ENCODE data around the gene ADTRP. TPM values are rescaled to one million over a fixed set of nuclear protein-coding genes. Genes with fewer than 3 reads are reported as not detected.

ADTRP gene
- total RNA-seq, 1 donor from 2014 or later = 9.2 TPM

DNA sequence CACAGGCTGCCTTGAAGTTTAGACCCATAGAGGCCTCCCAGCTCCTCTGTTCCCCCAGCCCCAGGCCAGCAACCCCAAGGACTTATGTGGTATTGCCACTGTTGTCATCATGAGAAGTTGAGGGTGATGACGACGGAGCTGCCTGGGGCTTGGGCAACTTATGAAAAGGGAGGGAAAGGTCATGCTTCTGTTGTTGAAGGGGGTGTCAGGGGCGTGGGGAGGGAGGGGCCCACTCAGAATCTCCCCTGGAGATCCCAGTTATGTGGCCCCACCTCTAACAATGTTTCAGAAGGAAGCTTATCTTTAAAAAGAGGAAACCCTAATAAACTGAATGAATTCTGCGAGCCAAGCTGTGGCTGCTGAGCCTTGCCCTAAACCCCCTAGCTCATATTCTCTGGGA, 4.2 kb downstream of the ADTRP start:
- intact Hi-C loops (cut with micrococcal nuclease) = no loop called here

DNA sequence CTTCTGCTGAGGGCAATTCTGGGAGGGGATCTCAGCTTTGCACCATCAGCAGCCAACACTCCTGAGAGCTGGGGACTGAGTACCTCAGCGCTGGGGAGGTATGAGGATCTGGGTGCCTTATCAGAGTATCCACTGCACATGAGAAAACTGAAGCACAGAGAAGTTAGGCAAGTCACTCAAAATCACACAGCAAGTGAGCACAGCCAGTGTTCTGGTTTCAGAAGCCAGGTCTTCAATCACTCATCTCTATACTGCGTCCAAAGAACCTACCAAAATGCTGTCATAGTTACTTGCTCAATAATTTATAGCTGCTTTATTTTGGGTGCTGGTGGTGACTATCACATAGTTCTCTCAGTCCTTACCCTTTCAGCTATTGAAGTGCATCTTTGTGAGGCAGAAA, 5.0 kb downstream of the ADTRP start:
- intact Hi-C loops (cut with micrococcal nuclease) = no loop called here

DNA sequence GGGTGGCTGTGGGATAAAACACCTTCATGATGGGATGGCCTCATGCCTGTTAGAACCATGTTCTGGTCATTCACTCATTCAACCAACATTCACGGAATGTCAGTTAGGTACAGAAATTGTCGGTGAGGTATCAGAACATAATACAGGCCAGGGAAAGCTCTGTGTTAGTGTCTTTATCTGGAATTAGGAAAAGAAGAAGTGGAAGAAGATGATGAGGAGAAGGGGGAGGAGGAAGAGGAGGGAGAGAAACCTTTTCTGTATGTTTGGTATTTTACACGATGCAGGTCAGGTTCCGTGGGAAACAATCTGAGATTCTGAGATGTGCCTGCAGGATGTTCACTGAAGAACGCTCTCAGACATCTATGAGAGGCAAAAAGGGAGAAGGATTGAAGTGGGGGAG, 5.6 kb downstream of the ADTRP start:
- intact Hi-C loops (cut with micrococcal nuclease) = no loop called here

DNA sequence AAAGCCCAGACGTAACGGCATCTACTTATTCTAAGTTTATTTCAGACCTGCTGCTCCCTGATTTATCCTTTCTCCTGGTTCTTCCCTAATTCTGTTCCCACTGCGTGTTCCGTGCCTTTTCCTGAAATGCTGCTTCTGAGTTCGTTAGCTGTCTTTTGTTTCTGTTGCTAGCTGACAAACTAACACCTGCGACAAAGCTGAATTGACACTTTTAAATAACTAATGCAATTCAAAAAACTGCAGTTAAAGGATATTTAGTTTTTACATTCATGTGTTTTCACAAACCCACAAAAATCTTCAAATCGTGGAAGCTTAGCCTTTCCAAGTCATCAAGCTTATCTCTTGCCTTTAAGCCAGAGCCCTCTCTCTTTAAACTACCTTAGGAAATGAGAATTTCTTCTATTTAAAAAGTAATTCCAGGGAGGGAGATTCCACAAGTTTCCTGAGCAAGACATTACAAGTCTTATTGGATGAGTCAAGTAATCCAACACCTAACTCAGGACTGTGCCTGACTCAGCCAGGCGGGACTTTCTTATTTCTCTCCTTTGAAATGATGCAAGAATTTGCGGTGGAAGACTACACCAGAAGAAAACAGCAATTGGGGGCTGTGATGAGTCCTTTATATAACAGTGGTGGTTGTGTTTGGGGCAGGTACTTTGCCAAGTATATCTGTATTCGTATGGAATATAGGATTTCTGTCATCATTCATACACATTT, 6.3 kb downstream of the ADTRP start:
- intact Hi-C loops (cut with micrococcal nuclease) = no loop called here

DNA sequence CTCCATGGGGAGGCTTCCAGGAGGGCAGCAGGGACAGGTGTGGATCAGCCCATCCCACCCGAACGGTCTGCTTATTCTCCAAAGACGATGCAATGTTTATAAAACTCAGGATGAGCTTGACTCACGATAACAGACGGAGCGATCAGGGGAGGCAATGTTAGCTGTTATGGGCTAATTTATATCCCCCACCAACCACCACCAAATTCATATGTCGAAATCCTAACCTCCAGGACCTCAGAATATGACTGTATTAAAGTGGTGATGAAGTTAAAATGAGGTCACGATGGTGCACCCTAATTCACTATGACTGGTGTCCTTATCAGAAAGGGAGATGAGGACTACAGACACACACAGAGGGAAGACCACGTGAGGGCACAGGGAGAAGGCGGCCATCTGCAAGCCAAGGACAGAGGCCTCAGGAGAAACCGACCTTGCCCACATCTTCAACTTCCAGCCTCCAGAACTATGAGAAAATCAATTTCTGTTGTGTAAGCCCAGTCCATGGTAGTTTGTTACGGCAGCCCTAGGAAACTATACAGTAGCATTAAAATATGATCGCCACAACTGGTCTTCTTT, 7.0 kb downstream of the ADTRP start:
- intact Hi-C loops (cut with micrococcal nuclease) = no loop called here

DNA sequence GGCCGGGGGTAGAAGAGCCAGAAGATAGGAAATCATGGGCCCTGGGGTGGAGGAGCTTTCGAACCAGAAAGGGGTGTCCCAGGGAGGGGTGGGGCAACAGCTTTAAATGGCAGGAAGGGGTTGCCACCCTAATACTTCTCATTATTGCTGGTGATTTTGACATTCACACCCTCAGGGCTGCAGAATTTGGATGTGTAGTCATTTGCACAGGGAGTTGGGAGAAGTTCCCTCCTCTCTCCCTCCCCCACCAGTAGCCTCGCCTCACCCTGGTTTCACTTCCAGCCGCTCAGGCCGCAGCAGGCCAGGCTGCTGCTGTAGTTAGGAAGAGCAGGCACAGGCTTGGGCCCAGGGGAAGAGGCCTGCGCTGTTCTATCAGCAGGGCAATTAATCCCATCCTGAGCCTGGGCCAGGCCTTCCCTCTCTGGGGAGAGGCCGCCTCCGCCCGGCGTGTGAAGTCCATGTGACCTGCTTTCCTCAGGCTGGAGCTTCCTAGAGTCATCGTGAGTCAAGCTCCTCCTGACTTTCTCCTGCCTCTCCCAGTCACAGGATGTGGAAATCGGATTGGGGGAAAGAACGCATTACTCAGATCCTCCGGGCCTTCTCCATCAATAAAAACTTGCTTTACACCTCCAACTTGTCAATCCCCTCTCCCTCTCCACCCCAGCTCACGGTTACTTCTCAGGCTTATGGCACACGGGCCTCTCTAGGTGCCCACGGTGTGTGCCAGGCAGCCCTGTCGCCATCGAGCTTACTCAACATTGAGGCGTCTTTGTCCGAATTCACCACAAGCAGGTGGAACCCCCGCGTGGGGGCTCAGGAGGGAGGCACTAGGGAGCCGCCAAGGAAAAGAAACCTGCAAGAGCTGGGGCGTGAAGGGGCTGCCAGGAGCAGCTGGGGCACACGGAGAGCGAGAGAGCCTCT, 7.8 kb downstream of the ADTRP start:
- intact Hi-C loops (cut with micrococcal nuclease) = no loop called here

DNA sequence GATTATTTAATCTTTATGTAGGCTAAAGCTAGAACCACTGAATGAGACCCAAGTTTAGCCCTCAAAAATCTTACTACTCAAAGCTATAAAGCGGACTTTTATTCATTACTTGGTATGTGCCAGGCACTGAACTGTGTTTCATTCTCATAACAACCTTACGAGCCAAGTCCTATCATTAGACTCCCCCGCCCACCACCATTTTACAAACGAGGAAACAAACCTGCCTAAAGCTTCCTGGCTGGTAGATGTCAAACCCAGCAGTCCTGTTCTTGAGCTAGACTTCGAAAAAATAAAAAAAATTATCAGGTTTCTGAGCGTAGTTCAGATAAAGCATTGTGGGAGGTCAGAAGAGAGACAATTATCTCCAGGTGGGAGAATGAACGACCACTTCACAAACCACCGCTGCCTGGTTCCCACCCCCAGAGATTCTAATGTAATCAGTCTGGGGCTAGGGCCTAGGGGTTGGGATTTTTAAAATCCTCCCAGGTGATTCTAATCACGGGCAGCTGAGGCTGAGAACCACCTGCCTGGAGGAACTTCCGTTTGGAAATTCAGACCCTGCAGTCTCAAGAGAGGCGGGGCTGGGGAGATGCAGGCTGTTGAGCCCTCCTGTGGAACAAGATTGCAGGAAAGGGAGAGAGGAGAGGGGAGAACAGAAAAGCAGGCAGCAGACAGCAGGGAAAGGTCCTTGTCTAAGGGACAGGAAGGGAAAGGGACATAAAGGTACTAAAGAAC, 8.6 kb downstream of the ADTRP start:
- intact Hi-C loops (cut with micrococcal nuclease) = no loop called here

DNA sequence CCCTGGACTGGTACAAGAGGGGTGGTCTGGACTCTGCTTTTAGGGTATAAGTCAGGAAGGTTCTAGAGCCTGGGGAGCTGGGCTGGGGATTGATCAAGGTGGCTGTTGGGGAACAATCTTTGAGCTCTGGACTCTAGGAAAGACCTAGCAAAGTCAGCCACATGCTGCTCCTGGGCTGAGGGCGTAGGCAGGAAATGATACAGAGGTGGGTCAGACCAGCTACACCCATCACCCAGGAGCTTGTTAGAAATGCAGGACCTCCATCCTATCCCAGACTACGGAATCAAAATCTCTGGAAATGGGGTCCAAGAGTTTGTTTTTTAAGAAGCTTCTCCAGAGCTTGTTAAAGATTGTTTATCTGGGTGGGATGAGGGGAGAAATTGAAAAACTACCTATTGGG, 9.4 kb downstream of the ADTRP start:
- intact Hi-C loops (cut with micrococcal nuclease) = no loop called here

DNA sequence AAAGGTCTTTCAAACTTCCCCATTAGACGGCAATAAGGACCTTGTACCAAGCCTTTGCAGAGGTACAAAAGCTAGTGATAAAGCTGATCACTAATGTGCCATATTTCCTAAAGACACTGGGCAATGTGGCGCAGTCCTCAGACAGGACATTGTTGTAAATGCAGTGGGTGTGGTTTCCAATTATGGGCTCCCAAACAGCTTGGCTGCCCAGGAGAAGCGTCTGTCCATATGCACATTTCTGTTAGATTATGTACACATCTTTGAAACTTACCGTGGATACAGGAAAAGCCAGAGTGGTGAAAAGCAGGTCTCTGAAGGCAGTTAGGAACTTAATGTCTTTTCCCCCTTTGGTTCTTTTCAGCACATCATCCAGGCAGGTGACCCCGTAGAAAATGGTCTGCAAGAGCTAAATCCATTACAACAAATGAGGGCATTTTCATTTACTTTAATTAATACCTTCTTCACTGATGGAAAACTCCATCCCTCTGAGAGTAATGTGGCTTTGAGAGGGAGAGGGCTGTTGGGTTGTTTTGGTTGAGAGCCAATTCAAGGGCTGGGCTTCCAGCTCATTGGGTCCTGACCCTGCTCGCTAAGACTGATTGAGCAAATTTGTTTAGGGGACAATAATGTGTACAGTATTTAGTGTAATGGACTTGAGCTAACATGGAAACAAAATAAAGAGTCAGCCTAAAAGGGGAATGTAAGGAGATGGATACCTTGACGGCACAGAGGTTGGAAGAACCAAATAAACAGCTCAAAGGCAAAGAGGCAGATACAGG, 10.4 kb downstream of the ADTRP start:
- intact Hi-C loops (cut with micrococcal nuclease) = no loop called here

DNA sequence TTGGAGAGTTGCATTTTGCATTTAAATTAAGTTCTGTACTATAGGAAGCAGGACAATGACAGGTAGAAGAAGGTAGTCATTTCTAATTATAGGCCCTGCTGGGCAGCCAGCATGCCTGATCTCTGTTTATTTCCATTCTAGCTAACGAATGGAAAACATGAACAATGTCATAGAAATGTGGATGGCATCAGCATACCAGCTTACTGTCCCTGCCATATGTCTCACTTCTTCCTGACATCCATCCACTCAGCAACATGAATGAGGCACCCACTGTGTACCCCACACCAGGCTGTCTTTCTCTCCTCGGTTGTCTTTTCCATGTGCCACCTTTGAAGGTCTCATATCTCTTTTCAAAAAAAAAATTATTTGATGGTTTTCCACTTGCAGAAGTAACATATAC, 11.1 kb downstream of the ADTRP start:
- intact Hi-C loops (cut with micrococcal nuclease) = no loop called here

DNA sequence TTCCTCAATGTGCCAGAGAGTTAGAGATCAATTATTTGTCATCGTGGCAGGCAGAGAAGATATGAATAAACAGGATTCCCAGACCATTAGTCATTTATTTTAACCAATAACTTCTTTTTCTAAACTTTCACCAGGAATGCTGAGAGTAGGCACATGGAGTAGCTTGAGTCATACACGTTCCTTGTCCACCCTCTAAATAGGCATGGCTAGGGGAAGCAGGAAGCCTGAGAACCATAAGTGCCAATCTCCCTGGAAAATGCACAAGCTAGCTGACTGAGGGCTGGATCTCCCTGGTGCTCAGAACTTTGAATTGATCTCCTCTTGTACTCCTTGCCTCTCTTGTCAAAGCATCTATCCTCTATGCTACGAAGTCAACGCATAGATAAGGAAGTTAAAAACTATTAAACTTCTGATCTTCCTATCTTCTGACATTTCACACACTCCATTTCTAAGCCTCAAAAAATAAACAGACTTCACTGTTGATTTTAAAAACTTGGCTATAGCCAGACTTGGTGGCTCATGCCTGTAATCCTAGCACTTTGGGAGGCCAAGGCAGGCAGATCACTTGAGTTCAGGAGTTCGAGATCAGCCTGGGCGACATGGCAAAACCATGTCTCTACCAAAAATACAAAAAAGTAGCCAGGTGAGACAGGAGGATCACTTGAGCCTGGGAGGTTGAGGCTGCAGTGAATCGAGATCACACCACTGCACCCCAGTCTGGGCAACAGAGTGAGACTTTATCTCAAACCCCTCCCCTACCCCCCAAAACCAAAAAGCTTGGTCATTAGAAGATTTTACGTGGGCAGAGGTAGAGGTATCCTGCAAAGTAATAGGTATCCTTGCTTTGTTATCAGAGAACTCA, 11.8 kb downstream of the ADTRP start:
- intact Hi-C loops (cut with micrococcal nuclease) = no loop called here

DNA sequence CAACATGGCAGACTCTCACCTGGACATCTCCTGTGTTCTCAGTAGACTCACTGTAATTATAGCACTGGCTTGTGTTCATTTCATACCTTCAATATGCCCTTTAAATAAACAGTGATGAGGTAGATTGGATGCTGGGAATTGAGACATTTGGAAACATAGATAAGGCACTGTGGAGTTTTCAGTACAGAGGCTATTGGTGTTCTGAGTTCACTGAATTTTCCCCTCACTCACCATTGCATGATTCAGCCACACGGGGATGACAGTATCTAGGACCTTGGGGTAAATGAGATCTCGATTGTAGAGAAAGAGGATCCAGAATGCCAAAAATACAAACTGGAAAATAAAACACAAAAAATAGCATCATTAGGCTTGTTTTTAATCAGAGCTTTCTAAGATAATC, 12.6 kb downstream of the ADTRP start:
- intact Hi-C loops (cut with micrococcal nuclease) = no loop called here

DNA sequence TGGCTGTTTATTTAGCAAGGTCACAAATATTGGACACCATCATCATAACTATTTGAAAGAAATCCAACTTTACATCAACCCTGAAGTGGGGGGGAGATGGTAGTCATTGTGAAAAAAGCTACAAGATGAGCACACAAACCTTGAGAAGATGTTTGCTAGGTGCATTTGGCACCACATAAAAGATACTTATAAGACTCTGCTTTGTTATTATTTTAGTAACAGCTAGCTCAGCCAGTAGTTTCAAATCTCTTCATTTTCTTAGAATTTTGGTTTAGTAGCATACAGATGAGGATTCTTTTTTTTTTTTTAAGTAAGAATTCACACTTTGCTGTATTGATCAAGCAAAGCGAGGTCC, 14.4 kb downstream of the ADTRP start:
- intact Hi-C loops (cut with micrococcal nuclease) = no loop called here

DNA sequence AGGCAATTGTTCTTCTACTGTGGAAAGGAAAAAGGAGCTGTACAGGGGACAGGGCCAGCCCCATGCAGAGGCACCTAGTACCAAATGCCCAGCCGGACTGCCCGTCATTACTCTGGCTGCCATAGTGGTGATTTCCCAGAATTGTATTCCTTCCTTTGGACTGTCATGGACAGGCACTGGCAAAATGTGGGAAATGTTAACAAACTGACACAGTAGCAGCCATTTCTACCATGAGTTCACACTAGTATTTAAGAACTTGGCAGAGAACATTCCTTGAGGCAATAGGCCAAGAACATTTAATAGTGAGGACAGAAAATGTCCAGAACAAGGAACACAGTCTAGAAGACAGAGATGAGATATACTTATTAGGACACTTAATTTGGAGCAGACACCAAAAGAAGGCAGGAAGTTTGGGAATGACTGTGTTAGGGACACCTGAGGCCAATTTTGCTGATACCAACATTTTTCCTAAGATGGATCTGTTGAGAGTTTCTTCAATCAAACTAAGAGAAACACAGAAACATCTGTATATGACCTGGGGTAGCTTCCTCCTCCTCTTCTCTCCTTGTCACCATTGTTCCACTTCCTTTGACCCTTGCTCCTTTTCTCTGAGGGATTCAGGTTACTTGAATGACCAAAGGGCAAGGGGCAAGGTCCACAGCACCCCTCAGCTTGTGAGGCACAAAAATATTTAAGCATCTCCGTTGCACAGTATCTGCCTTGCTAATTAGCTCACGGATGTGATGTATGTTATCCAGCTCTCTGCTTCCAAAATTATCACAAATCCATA, 14.9 kb downstream of the ADTRP start:
- intact Hi-C loops (cut with micrococcal nuclease) = no loop called here

DNA sequence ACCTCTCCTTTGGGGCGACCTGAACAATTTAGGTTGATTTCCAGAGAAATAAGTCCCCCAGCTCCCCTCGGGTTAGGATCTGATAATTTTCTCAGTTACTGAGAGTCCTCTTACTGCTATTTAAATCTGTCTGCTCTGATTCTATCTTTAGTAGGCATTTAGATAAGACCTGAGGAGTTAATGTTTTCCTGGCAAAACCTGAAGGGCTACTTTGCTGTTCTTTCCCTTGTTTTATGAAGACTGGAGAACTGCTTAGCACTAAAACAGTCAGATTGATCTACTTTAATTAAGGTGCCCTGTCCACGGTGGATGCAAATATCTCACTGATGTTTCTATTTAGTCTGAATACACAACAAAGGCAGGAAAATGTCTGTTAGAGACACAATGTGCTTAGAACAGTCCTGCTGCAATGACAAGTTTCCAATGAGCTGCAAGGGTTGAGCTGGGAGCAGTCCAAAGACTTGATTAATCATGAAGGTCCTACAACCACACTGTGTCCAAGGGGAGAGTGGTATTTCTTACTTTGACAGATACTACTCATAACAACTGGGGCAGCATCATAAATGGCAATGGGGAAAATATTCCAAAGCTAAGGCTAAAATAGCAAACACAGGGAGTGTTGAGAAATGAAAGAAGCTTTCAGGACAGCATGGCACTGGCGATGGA, 15.7 kb downstream of the ADTRP start:
- intact Hi-C loops (cut with micrococcal nuclease) = no loop called here

DNA sequence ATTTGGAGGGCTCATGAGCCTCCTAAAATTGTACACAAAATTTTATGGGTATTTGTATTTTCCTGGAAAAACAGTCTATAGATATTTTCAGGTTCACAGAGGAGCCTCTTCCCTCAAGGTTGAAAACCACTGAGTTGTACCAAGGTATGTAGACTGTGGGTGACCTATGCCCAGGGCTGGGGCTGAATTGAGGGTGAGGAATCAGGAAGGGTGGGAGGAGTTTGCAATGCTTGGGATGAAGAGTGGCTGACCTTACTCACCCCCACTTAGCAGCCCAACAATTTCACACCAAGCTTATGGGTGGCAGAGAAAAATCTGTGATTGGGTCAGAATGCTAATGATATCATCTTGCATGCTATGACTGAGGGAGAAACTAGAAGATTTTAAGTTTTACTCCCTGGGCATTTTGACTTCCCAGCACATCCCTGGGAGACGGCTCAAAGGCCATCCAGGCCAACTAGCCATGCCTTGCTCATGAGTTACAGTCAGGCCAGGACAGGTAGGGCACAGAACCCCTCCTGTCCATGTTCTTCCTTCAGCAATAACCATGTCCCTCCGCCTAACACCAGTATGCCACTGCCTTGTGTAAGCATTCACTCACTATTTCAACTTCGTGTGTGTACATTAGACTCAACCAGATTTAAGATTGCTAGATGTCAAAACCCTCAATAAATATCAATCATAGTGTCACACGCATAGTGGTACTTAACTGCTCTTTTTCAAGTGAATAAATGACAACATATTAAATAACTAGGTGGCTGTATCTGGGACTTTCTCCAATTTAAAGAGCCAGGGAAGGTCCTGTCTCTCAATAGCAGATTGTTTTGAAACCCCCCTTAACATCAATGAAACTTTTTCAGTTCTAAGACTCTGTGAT, 16.6 kb downstream of the ADTRP start:
- intact Hi-C loops (cut with micrococcal nuclease) = no loop called here

DNA sequence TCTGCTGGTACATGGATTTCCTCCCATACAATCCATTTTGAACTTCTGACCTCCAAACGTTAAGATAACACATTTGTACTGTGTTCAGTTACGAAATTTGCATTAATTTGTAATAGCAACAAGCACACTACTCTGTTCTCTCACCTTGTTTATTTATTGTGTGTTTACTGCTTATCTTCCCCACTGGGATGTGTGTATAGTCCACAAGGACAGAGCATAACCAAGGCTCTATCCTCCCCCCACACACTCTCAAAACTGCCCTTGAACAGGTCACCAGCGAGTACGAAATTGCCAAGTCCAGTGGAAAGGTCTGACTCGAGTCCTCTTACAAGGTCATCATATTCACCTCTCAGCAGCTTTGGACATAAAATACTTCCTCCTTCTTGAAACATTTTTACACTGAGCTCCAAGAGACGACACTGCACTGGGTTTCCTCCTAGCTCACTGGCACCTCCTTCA, 18.6 kb downstream of the ADTRP start:
- intact Hi-C loops (cut with micrococcal nuclease) = no loop called here

DNA sequence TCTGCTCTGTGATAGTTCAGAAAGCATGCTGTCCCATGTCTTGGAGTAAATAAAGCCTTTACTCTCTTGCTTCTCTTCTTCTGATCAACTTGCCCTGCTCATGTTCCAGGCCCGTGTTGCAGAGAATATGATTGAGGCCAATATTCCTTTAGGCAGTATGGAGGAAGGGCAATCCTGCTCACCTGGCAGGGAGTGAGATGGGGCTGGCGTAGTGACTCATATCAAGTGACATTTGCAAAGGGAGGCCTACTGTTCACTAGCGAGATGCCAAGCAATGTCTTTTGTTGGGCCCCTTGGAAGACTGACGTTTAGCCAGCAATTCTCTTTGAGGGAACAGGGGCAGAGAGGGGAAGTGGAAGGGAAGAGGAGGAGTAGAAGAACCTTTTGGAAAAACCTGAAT, 19.7 kb downstream of the ADTRP start:
- intact Hi-C loops (cut with micrococcal nuclease) = no loop called here
